ENCODE measurements around the gene MCIDAS. TPM values are rescaled to one million over a fixed set of nuclear protein-coding genes. Genes with fewer than 3 reads are reported as not detected.
A peak's percentile ranks its signal among the peaks of the same experiment; 100 is the strongest.

Gene MCIDAS
- total and polyA plus RNA-seq, 2 of the 13 experiments (the other 11 are each of a cell fraction or from before 2014, with no cell fraction given) = not detected

DNA sequence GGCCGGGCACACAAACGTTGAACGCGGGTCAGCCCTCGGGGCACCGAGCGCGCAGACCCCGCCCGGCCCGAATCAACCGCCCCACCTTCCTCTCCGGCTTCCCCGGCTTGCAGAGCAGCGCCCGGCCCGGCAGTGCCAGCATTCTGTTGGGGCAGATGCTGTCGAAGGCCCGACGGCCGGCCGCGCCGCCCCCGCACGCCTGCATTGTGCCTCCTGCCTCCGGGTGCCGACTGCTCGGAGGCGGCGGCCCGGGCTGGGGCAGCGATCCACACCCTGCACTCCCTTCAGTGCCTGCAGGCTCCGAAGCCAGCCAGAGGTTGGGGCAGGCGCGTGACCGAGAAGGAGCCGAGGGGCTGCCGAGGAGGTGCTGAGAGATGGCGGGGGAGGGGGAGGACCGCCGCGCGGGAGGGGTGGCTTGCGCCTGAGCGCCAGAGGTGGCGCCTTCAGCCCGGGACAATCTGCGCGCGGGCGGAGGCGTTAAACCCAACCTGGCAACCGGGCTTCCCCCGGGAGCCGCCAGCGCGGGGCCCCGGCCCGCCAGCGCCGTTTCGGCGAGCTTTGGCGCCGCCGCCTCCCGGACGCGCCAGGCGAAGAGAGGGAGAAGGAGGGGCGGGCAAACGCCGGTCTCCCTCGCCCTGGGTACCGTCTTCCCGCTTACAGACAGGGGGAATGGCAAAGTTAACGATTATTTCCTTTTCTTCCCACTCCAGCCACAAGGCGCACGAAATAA lies at the start of gene MCIDAS (continued):
- TF ChIP-seq, protein P1, sequence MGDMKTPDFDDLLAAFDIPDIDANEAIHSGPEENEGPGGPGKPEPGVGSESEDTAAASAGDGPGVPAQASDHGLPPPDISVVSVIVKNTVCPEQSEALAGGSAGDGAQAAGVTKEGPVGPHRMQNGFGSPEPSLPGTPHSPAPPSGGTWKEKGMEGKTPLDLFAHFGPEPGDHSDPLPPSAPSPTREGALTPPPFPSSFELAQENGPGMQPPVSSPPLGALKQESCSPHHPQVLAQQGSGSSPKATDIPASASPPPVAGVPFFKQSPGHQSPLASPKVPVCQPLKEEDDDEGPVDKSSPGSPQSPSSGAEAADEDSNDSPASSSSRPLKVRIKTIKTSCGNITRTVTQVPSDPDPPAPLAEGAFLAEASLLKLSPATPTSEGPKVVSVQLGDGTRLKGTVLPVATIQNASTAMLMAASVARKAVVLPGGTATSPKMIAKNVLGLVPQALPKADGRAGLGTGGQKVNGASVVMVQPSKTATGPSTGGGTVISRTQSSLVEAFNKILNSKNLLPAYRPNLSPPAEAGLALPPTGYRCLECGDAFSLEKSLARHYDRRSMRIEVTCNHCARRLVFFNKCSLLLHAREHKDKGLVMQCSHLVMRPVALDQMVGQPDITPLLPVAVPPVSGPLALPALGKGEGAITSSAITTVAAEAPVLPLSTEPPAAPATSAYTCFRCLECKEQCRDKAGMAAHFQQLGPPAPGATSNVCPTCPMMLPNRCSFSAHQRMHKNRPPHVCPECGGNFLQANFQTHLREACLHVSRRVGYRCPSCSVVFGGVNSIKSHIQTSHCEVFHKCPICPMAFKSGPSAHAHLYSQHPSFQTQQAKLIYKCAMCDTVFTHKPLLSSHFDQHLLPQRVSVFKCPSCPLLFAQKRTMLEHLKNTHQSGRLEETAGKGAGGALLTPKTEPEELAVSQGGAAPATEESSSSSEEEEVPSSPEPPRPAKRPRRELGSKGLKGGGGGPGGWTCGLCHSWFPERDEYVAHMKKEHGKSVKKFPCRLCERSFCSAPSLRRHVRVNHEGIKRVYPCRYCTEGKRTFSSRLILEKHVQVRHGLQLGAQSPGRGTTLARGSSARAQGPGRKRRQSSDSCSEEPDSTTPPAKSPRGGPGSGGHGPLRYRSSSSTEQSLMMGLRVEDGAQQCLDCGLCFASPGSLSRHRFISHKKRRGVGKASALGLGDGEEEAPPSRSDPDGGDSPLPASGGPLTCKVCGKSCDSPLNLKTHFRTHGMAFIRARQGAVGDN (CRISPR knock-in tag; IDR thresholded peaks at IDR 0.05) = peak; percentile 77
- TF ChIP-seq SRY (CRISPR knock-in tag; IDR thresholded peaks at IDR 0.05) = no peak
- TF ChIP-seq, protein P2, sequence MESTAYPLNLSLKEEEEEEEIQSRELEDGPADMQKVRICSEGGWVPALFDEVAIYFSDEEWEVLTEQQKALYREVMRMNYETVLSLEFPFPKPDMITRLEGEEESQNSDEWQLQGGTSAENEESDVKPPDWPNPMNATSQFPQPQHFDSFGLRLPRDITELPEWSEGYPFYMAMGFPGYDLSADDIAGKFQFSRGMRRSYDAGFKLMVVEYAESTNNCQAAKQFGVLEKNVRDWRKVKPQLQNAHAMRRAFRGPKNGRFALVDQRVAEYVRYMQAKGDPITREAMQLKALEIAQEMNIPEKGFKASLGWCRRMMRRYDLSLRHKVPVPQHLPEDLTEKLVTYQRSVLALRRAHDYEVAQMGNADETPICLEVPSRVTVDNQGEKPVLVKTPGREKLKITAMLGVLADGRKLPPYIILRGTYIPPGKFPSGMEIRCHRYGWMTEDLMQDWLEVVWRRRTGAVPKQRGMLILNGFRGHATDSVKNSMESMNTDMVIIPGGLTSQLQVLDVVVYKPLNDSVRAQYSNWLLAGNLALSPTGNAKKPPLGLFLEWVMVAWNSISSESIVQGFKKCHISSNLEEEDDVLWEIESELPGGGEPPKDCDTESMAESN (CRISPR knock-in tag; conservative IDR thresholded peaks at IDR 0.05) = 0 out of 2 replicates have a peak, but pooled peaks have one; percentile 7

DNA sequence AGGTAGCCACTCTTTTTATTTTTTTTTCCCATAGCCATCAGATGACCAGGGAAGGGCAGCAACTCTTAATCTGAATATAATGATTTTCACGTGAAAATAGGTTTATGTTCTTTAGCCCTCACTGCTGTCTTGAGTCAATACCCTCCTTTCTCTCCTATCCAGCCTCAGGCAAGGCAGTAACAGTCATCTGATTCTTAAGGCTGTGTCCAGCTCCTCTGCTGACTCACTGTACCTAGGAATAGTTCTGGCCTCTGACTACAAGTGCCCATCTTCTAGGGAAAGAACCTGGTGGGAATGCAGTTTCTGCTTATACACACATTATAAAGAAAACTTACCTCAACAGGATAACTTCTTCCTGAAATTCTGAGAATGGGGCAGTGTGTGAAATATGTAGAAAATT lies 49.7 kb upstream of the MCIDAS start:
- in situ Hi-C loops (cut with HindIII; ENCODE audit: extremely low pct_ligation_motif_present, low pct_unique_long_range_greater_than_20kb) (no loop called here), intact Hi-C loops (cut with micrococcal nuclease; ENCODE audit: unreplicated experiment) (no loop called here)
- H3K4me3 ChIP-seq (replicated peaks in 1 of 3; ENCODE audit: insufficient read depth in 1 of 3, low read depth in 2 of 3, low read length in 3 of 3) = no peak overlapping the region
- 100% methylated on average over 1 of the region's 1 CpG for WGBS (ENCODE audit: low lambda C conversion rate)
- ChIA-PET POLR2A (no interaction called here), CTCF (ENCODE audit: low intra/inter-chr PET ratio, low total read pairs) (no interaction called here)
- no peaks in the 10 kb centered on the region for H4K20me1 ChIP-seq (ENCODE audit: insufficient read depth, low read length)
- H2AFZ ChIP-seq (ENCODE audit: low read length) = no peak overlapping the region
- FAIRE-seq (no peak), DNase-seq (ENCODE audit: low spot score) (no peak), ATAC-seq (no peak)
- H3K36me3 ChIP-seq (replicated peaks in 1 of 2; ENCODE audit: control insufficient read depth in 1 of 2, insufficient read depth in 2 of 2, low read length in 2 of 2) = peaks cover 10 to 47% of the 10 kb centered on the region in 2 experiments
- H3K9ac ChIP-seq (ENCODE audit: insufficient read depth, low read depth, low read length) = no peak overlapping the region
- no TSS peak for BruUV-seq (replicated peaks)
- H3K9me3 ChIP-seq (ENCODE audit: low read length) = no peaks in the 10 kb centered on the region
- no peak overlapping the region for H3K4me2 ChIP-seq (ENCODE audit: low read depth, low read length)
- no peaks in the 10 kb centered on the region for H3K27me3 ChIP-seq (ENCODE audit: control insufficient read depth in 1 of 2, insufficient read depth in 2 of 2, low read length in 2 of 2)
- H3K79me2 ChIP-seq (ENCODE audit: insufficient read depth, low read length) = no peaks in the 10 kb centered on the region
- no peak overlapping the region for H3K27ac ChIP-seq (ENCODE audit: extremely low read length, insufficient read depth, low read length)
- no peaks in the 10 kb centered on the region for H3K4me1 ChIP-seq (ENCODE audit: insufficient read depth, low read length)
- TF ChIP-seq, protein P3, sequence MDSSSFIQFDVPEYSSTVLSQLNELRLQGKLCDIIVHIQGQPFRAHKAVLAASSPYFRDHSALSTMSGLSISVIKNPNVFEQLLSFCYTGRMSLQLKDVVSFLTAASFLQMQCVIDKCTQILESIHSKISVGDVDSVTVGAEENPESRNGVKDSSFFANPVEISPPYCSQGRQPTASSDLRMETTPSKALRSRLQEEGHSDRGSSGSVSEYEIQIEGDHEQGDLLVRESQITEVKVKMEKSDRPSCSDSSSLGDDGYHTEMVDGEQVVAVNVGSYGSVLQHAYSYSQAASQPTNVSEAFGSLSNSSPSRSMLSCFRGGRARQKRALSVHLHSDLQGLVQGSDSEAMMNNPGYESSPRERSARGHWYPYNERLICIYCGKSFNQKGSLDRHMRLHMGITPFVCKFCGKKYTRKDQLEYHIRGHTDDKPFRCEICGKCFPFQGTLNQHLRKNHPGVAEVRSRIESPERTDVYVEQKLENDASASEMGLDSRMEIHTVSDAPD (CRISPR knock-in tag; IDR thresholded peaks at IDR 0.05) = no peak
- TF ChIP-seq TCF7 (IDR thresholded peaks at IDR 0.05; ENCODE audit: low read depth) (no peak), HNF4A (CRISPR knock-in tag; IDR thresholded peaks at IDR 0.05) (no peak), CBFB (CRISPR knock-in tag; IDR thresholded peaks at IDR 0.05) (no peak), ZNF572 (CRISPR knock-in tag; IDR thresholded peaks at IDR 0.05) (no peak), NR2F1 (CRISPR knock-in tag; IDR thresholded peaks at IDR 0.05) (no peak), ZNF432 (CRISPR knock-in tag; IDR thresholded peaks at IDR 0.05; ENCODE audit: borderline replicate concordance) (no peak)
- TF ChIP-seq, protein P4, sequence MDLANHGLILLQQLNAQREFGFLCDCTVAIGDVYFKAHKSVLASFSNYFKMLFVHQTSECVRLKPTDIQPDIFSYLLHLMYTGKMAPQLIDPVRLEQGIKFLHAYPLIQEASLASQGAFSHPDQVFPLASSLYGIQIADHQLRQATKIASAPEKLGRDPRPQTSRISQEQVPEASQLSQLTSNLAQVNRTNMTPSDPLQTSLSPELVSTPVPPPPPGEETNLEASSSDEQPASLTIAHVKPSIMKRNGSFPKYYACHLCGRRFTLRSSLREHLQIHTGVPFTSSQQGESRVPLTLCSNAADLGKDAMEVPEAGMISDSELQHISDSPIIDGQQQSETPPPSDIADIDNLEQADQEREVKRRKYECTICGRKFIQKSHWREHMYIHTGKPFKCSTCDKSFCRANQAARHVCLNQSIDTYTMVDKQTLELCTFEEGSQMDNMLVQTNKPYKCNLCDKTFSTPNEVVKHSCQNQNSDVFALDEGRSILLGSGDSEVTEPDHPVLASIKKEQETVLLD (CRISPR knock-in tag; IDR thresholded peaks at IDR 0.05; ENCODE audit: low read depth) = no peak
